HepG2 (cell line): ENCODE data around the gene CHN1. TPM values are rescaled to one million over a fixed set of nuclear protein-coding genes. Genes with fewer than 3 reads are reported as not detected.

Experiments
- ATAC-seq: fragments of 200-7000 bp; cut with Tn5 transposase; 3 replicates; pipeline ENCODE4 v1.9.1; 2020; ENCODE audit warnings: mild to moderate bottlenecking, moderate library complexity
- BruUV-seq: library from RNA; stranded (reverse); fragments of 400-500 nt; replicated peaks from 2 replicates; lab custom pipeline; 2021; lab: Mats Ljungman, UMichigan
- CTCF ChIA-PET: fragments of 300-600 bp; formaldehyde crosslinking; extraction: SDS; loops from one replicate; lab custom pipeline; 2021; ENCODE audit warnings: low total read pairs, inconsistent platforms, low intra/inter-chr PET ratio; lab: Yijun Ruan, JAX
- POLR2A ChIA-PET: fragments of 350-600 bp; sonication (Branson Sonifier 250); formaldehyde crosslinking; loops from one replicate; lab custom pipeline; 2020; ENCODE audit warnings: antibody characterized with exemption, inconsistent platforms; lab: Yijun Ruan, JAX
- DNase-seq: peaks from one replicate; pipeline ENCODE4 v3.0.0-alpha.2; 2015; ENCODE audit warnings: low spot score
- FAIRE-seq: peaks from 3 replicates; lab custom pipeline; 2011; peaks lifted over from hg19 to GRCh38; lab: Jason Lieb, UNC
- H2AFZ ChIP-seq: one replicate; pipeline ENCODE4 v1.6.1; 2011; ENCODE audit warnings: low read length, inconsistent platforms
- H3K27ac ChIP-seq: fragments of 300-600 bp; 3 replicates; pipeline ENCODE4 v1.8.0; 2011; ENCODE audit warnings: mixed run types, mild to moderate bottlenecking, mixed read lengths, low read length, inconsistent platforms; ENCODE audit not compliant: insufficient read depth; ENCODE audit errors: extremely low read length
- H3K27me3 ChIP-seq, 2 experiments: fragments of 200-600 bp in 1 of 2; 2 replicates in 1 of 2; 3 replicates in 1 of 2; pipeline versions ENCODE4 v1.6.0 to v1.8.0; 2011; ENCODE audit warnings: low read length in 2 of 2, mild to moderate bottlenecking in 2 of 2, moderate library complexity in 2 of 2, inconsistent platforms in 1 of 2; ENCODE audit not compliant: insufficient read depth in 2 of 2, control insufficient read depth in 1 of 2
- H3K36me3 ChIP-seq, 2 experiments: fragments of 200-600 bp in 1 of 2; replicated peaks in 1 of 2; 2 replicates in 1 of 2; 3 replicates in 1 of 2; pipeline versions ENCODE4 v1.5.1 to v1.8.0; 2011; ENCODE audit warnings: low read length in 2 of 2, inconsistent platforms in 1 of 2; ENCODE audit not compliant: insufficient read depth in 2 of 2, control insufficient read depth in 1 of 2
- H3K4me1 ChIP-seq: 2 replicates; pipeline ENCODE4 v1.5.1; 2012; ENCODE audit warnings: low read length, inconsistent platforms; ENCODE audit not compliant: insufficient read depth
- H3K4me2 ChIP-seq: 2 replicates; pipeline ENCODE4 v1.6.0; 2011; ENCODE audit warnings: low read depth, low read length, inconsistent platforms
- H3K4me3 ChIP-seq, 3 experiments: fragments of 200-600 bp in 1 of 3; sonication (generic), shearing (Covaris generic) in 1 of 3; replicated peaks in 1 of 3; 2 replicates each; pipeline ENCODE4 v1.5.1; 2011 to 2016; ENCODE audit warnings: low read length in 3 of 3, inconsistent platforms in 2 of 3, low read depth in 2 of 3, mild to moderate bottlenecking in 2 of 3, control low read depth in 1 of 3, mixed read lengths in 1 of 3; ENCODE audit not compliant: insufficient read depth in 1 of 3
- H3K79me2 ChIP-seq: one replicate; pipeline ENCODE4 v1.6.1; 2011; ENCODE audit warnings: low read length, inconsistent platforms; ENCODE audit not compliant: insufficient read depth
- H3K9ac ChIP-seq: 2 replicates; pipeline ENCODE4 v1.6.0; 2011; ENCODE audit warnings: mild to moderate bottlenecking, low read depth, low read length, inconsistent platforms; ENCODE audit not compliant: insufficient read depth
- H3K9me3 ChIP-seq: 2 replicates; pipeline ENCODE4 v1.5.1; 2012; ENCODE audit warnings: mild to moderate bottlenecking, low read length
- H4K20me1 ChIP-seq: 2 replicates; pipeline ENCODE4 v1.6.0; 2011; ENCODE audit warnings: inconsistent platforms, mild to moderate bottlenecking, low read length, moderate library complexity; ENCODE audit not compliant: insufficient read depth
- CERS6 ChIP-seq: sonication (generic); formaldehyde crosslinking; IDR thresholded peaks from 2 replicates; pipeline ENCODE4 v1.5.0; 2020; ENCODE audit warnings: missing genetic modification reagents
- DPF2 ChIP-seq: sonication (generic); formaldehyde crosslinking; IDR thresholded peaks from 2 replicates; pipeline ENCODE4 v1.4.0; 2020; ENCODE audit warnings: mild to moderate bottlenecking, low read depth, missing genetic modification reagents, borderline replicate concordance
- ELF1 ChIP-seq: sonication (generic); formaldehyde crosslinking; IDR thresholded peaks from 2 replicates; pipeline ENCODE4 v1.4.0; 2020; ENCODE audit warnings: missing genetic modification reagents
- JUND ChIP-seq: sonication (generic); formaldehyde crosslinking; IDR thresholded peaks from 2 replicates; pipeline ENCODE4 v1.8.0; 2022; ENCODE audit warnings: mild to moderate bottlenecking, missing genetic modification reagents
- ZNF235 ChIP-seq: sonication (generic); formaldehyde crosslinking; IDR thresholded peaks from 2 replicates; pipeline ENCODE4 v1.8.1; 2023; ENCODE audit warnings: mild to moderate bottlenecking, missing genetic modification reagents, borderline replicate concordance
- ZNF44 ChIP-seq: sonication (generic); formaldehyde crosslinking; IDR thresholded peaks from 2 replicates; pipeline ENCODE4 v1.5.1; 2020; ENCODE audit warnings: mild to moderate bottlenecking, missing genetic modification reagents
- ZNF543 ChIP-seq: sonication (generic); formaldehyde crosslinking; IDR thresholded peaks from 2 replicates; pipeline ENCODE4 v1.4.0; 2020; ENCODE audit warnings: mild to moderate bottlenecking, missing genetic modification reagents
- ZNF615 ChIP-seq: sonication (generic); formaldehyde crosslinking; IDR thresholded peaks from 2 replicates; pipeline ENCODE4 v1.5.0; 2020; ENCODE audit warnings: mild to moderate bottlenecking, missing genetic modification reagents, borderline replicate concordance
- ZNF788 ChIP-seq: sonication (generic); formaldehyde crosslinking; IDR thresholded peaks from 2 replicates; pipeline ENCODE4 v1.5.0; 2020; ENCODE audit warnings: mild to moderate bottlenecking, missing genetic modification reagents, borderline replicate concordance
- WGBS: methylation state at CpG from one replicate; pipeline ENCODE4 v1.1.6; 2017; ENCODE audit warnings: low lambda C conversion rate; 5-methylcytosine and 5-hydroxymethylcytosine counted together
- in situ Hi-C: cut with HindIII; loops from 2 replicates; pipeline ENCODE4 v1.10.0; 2017; ENCODE audit warnings: low pct_unique_long_range_greater_than_20kb; ENCODE audit not compliant: extremely low pct_ligation_motif_present
- intact Hi-C: fragments of 100-400 bp; cut with micrococcal nuclease; formaldehyde crosslinking; loops from one replicate; pipeline ENCODE4 v1.10.0; 2022; ENCODE audit not compliant: unreplicated experiment
- polyA plus RNA-seq, 8 experiments: library from polyadenylated mRNA; depleted of rRNA in 3 of 8; stranded (reverse) in 7 of 8; unstranded in 1 of 8; fragments of >200 nt; fragmentation: Illumina TruSeq in 4 of 8; extraction: Trizol in 4 of 8; gene quantifications; 2 replicates each; pipeline versions ENCODE4 v1.2.1 to v1.2.3, GENCODE V29; 2011 to 2016; ENCODE audit warnings: low read depth in 4 of 8, missing spikeins in 1 of 8, mixed read lengths in 1 of 8; ENCODE audit not compliant: insufficient read depth in 1 of 8
- total RNA-seq, 5 experiments: library from RNA; depleted of rRNA; stranded (reverse); fragments of >200 nt; fragmentation: Illumina TruSeq; extraction: Trizol; gene quantifications; 2 replicates each; pipeline ENCODE4 v1.2.3, GENCODE V29; 2016; ENCODE audit warnings: low read depth in 1 of 5
- TF ChIP-seq, protein P1 (sequence below): sonication (generic); formaldehyde crosslinking; IDR thresholded peaks from 2 replicates; pipeline ENCODE4 v1.9.0; 2021; ENCODE audit warnings: missing genetic modification reagents, borderline replicate concordance
- TF ChIP-seq, protein P2 (sequence below): sonication (generic); formaldehyde crosslinking; IDR thresholded peaks from 2 replicates; pipeline ENCODE4 v1.4.0; 2020; ENCODE audit warnings: low read depth, missing genetic modification reagents
- TF ChIP-seq, protein P3 (sequence below): sonication (generic); formaldehyde crosslinking; IDR thresholded peaks from 2 replicates; pipeline ENCODE4 v1.5.0; 2020; ENCODE audit warnings: mild to moderate bottlenecking, missing genetic modification reagents, moderate library complexity
- TF ChIP-seq, protein P4 (sequence below), 2 experiments: sonication (generic) in 1 of 2; formaldehyde crosslinking in 1 of 2; IDR thresholded peaks; 2 replicates each; pipeline versions ENCODE4 v1.4.0 to v1.6.1; 2018 to 2020; ENCODE audit warnings: missing genetic modification reagents in 2 of 2, borderline replicate concordance in 1 of 2, low read depth in 1 of 2, mild to moderate bottlenecking in 1 of 2, missing biosample characterization in 1 of 2

The CHN1 gene
- total and polyA plus RNA-seq, 2 of the 13 experiments (the other 11 are each of a cell fraction or from before 2014, with no cell fraction given), result 2.8 to 3.5 TPM

GRCh38 chr2:174839662-174840061 lies 165.5 kb downstream of the CHN1 start:
- Histone ChIP-seq H3K27ac (no peak overlapping the region), H3K36me3 (no peaks in the 10 kb centered on the region), H3K4me3 (no peak overlapping the region), H3K27me3 (peaks cover 0 to 4% of the 10 kb centered on the region in 2 experiments; a peak in 1 of 5 replicates), H2AFZ (no peak overlapping the region), H3K4me1 (no peaks in the 10 kb centered on the region), H3K4me2 (no peak overlapping the region), H3K9ac (no peak overlapping the region), H3K79me2 (no peaks in the 10 kb centered on the region), H4K20me1 (no peaks in the 10 kb centered on the region), H3K9me3 (no peaks in the 10 kb centered on the region)
- under 1% methylated on average over 3 of the region's 3 CpGs for WGBS
- ChIA-PET POLR2A (no interaction called here), CTCF (no interaction called here)
- BruUV-seq, result no TSS peak
- no peak for ATAC-seq
- no peak for DNase-seq
- FAIRE-seq, result no peak
- in situ Hi-C loops, result no loop called here
- intact Hi-C loops, result no loop called here
- no peak for TF ChIP-seq ZNF615 (CRISPR knock-in tag)
- TF ChIP-seq ZNF543 (CRISPR knock-in tag), result no peak
- TF ChIP-seq DPF2 (CRISPR knock-in tag), result no peak
- no peak for TF ChIP-seq CERS6
- TF ChIP-seq, protein P1, sequence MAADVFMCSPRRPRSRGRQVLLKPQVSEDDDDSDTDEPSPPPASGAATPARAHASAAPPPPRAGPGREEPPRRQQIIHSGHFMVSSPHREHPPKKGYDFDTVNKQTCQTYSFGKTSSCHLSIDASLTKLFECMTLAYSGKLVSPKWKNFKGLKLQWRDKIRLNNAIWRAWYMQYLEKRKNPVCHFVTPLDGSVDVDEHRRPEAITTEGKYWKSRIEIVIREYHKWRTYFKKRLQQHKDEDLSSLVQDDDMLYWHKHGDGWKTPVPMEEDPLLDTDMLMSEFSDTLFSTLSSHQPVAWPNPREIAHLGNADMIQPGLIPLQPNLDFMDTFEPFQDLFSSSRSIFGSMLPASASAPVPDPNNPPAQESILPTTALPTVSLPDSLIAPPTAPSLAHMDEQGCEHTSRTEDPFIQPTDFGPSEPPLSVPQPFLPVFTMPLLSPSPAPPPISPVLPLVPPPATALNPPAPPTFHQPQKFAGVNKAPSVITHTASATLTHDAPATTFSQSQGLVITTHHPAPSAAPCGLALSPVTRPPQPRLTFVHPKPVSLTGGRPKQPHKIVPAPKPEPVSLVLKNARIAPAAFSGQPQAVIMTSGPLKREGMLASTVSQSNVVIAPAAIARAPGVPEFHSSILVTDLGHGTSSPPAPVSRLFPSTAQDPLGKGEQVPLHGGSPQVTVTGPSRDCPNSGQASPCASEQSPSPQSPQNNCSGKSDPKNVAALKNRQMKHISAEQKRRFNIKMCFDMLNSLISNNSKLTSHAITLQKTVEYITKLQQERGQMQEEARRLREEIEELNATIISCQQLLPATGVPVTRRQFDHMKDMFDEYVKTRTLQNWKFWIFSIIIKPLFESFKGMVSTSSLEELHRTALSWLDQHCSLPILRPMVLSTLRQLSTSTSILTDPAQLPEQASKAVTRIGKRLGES (CRISPR knock-in tag), result no peak
- TF ChIP-seq ELF1, result no peak
- TF ChIP-seq ZNF788 (CRISPR knock-in tag), result no peak
- TF ChIP-seq ZNF235 (CRISPR knock-in tag), result no peak
- TF ChIP-seq, protein P2, sequence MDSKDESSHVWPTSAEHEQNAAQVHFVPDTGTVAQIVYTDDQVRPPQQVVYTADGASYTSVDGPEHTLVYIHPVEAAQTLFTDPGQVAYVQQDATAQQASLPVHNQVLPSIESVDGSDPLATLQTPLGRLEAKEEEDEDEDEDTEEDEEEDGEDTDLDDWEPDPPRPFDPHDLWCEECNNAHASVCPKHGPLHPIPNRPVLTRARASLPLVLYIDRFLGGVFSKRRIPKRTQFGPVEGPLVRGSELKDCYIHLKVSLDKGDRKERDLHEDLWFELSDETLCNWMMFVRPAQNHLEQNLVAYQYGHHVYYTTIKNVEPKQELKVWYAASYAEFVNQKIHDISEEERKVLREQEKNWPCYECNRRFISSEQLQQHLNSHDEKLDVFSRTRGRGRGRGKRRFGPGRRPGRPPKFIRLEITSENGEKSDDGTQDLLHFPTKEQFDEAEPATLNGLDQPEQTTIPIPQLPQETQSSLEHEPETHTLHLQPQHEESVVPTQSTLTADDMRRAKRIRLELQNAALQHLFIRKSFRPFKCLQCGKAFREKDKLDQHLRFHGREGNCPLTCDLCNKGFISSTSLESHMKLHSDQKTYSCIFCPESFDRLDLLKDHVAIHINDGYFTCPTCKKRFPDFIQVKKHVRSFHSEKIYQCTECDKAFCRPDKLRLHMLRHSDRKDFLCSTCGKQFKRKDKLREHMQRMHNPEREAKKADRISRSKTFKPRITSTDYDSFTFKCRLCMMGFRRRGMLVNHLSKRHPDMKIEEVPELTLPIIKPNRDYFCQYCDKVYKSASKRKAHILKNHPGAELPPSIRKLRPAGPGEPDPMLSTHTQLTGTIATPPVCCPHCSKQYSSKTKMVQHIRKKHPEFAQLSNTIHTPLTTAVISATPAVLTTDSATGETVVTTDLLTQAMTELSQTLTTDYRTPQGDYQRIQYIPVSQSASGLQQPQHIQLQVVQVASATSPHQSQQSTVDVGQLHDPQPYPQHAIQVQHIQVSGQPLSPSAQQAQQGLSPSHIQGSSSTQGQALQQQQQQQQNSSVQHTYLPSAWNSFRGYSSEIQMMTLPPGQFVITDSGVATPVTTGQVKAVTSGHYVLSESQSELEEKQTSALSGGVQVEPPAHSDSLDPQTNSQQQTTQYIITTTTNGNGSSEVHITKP (CRISPR knock-in tag), result no peak
- TF ChIP-seq, protein P3, sequence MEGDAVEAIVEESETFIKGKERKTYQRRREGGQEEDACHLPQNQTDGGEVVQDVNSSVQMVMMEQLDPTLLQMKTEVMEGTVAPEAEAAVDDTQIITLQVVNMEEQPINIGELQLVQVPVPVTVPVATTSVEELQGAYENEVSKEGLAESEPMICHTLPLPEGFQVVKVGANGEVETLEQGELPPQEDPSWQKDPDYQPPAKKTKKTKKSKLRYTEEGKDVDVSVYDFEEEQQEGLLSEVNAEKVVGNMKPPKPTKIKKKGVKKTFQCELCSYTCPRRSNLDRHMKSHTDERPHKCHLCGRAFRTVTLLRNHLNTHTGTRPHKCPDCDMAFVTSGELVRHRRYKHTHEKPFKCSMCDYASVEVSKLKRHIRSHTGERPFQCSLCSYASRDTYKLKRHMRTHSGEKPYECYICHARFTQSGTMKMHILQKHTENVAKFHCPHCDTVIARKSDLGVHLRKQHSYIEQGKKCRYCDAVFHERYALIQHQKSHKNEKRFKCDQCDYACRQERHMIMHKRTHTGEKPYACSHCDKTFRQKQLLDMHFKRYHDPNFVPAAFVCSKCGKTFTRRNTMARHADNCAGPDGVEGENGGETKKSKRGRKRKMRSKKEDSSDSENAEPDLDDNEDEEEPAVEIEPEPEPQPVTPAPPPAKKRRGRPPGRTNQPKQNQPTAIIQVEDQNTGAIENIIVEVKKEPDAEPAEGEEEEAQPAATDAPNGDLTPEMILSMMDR (CRISPR knock-in tag), result no peak
- TF ChIP-seq JUND (CRISPR knock-in tag), result no peak
- TF ChIP-seq ZNF44, result no peak
- TF ChIP-seq, protein P4, sequence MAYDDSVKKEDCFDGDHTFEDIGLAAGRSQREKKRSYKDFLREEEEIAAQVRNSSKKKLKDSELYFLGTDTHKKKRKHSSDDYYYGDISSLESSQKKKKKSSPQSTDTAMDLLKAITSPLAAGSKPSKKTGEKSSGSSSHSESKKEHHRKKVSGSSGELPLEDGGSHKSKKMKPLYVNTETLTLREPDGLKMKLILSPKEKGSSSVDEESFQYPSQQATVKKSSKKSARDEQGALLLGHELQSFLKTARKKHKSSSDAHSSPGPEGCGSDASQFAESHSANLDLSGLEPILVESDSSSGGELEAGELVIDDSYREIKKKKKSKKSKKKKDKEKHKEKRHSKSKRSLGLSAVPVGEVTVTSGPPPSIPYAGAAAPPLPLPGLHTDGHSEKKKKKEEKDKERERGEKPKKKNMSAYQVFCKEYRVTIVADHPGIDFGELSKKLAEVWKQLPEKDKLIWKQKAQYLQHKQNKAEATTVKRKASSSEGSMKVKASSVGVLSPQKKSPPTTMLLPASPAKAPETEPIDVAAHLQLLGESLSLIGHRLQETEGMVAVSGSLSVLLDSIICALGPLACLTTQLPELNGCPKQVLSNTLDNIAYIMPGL (CRISPR knock-in tag; IDR thresholded peaks at IDR 0.05; ENCODE audit: borderline replicate concordance in 1 of 2, low read depth in 1 of 2), result no peak
